ENCODE measurements around the gene UBE2O. TPM values are rescaled to one million over a fixed set of nuclear protein-coding genes. Genes with fewer than 3 reads are reported as not detected.
"Not testable (repeated sequence)": the region's sequence is repeated elsewhere in the genome, so short reads cannot be mapped to it uniquely, and the experiment has no call there.

The UBE2O gene
- total RNA-seq, 1 experiment from 2014 or later, result 19.4 TPM

DNA sequence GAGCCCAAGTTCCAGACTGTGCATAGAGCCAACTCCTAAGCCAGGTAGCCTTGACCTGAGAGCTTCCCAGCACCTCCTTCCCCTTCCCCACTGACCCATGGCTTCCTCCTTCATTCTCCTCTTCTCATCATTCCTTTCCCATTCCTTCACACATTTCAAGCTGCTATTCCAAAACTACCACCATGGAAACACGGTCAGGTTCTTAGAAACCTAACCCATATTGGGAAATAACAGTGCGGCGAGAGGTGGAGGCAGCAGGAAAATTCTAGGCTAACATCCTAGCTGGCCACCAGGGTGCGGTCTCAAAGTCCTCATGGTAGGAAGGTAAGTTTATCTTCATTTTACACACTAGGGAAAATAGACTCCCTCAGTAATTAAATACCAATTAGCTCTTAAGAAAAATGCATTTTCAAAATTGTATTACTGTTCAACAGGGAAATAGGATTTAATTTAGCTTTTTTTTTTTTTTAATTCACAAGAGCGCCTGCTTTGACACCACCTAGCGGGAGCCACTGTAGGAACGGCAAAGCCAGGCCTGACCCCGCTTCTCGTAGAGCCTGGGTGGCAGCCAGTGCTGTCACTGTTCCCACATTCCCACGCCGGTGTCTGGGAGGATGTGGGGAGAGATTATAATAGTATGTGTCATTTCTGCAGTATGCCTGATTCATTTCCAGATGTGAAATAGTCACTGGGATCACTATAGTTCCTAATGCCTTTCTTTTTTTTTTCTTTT lies 82.5 kb downstream of the UBE2O start:
- peak; percentile 96 for DNase-seq (ENCODE audit: low spot score)

DNA sequence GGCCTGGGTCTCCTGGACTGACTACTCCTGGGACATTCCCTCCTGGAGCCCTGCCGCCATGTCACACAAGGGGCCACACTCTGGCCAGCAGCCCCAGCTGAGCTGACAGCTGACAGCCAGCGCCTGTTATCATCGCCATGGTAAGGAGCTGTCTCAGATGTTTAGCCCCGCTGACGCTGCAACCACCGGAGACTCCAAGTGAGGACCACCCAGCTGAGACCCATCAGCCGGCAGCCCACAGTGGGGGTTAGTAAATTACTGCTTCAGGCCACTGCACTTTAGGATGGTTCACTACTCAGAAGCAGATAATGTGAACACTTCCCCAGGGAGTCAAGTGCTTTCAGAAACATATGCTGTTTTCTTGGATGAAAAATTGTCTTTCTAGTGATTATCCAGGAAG lies 83.1 kb downstream of the UBE2O start:
- DNase-seq (ENCODE audit: low spot score), result no peak

DNA sequence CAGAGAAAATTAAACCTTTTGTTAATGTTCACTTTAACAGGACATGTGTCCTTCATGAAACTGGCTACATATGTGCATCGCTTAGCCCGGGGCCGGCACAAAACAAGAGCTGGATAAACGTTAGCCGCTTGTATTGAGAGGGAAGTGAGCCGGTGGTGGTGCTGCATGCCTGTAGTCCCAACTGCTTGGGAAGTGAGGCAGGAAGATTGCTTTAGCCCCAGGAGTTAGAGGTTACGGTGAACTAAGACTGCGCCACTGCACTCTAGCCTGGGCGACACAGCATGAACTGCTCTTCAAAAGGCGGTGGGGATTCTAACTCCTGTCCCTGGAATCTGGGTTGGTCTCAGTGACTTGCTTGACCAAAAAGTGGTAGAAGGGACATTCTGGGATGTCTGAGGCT lies 83.6 kb downstream of the UBE2O start:
- DNase-seq (ENCODE audit: low spot score), result no peak

DNA sequence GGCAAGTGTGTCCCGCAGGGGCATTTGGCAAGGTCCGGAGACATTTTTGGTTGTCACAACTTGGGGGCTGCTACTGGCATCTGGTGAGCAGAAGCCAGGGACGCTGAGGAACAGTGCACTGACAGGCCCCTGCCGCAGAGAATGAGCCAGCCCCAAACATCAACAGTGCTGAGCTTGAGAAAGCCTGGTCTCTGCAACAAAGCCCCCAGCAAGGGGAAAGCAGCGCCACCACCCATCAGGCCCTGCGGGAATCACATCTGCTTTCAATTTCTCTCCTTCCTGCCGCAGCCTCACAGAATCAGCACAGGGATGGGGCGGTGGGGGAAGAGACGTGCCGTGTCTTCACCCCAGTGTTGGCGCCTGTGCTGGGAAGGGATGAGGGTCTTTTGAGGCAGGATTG lies 84.4 kb downstream of the UBE2O start:
- DNase-seq (ENCODE audit: low spot score), result no peak

DNA sequence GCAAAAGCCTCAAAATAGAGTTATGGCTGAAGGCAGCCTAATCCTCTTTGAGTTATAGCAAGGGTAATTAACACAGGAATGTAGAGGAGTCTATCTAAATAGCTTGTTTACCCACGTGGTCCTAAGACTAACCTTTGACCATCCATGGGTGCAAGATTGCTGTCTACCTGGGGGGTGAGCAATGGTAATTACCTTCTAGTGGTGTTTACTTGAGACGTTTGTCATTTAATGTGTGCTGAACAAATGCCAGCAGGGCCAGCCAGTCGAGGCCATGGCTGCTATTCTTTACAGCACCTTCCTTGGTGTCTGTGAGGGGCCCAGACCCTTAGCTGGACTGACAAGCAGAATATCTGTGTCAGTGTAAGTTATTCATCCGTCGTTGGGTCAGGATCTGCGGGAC lies 85.3 kb downstream of the UBE2O start:
- no peak for DNase-seq (ENCODE audit: low spot score)

DNA sequence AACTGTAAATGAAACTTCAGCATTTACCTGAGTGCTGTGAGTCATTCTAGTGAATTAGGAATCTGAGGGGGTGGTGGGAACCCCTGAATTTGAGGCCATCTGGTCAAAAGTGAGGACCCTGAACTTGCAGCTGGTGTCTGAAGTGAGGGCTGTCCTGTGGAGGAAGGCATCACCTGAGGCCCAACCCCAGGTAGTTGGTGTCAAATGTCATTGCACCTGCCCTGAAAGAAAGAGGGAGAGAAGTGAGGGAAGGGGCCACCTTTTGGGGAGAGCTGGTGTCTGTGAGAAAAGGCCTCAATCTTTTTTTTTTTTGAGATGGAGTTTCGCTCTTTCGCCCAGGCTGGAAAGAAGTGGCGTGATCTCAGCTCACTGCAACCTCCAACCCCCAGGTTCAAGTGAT lies 86.7 kb downstream of the UBE2O start:
- no peak for DNase-seq (ENCODE audit: low spot score)

DNA sequence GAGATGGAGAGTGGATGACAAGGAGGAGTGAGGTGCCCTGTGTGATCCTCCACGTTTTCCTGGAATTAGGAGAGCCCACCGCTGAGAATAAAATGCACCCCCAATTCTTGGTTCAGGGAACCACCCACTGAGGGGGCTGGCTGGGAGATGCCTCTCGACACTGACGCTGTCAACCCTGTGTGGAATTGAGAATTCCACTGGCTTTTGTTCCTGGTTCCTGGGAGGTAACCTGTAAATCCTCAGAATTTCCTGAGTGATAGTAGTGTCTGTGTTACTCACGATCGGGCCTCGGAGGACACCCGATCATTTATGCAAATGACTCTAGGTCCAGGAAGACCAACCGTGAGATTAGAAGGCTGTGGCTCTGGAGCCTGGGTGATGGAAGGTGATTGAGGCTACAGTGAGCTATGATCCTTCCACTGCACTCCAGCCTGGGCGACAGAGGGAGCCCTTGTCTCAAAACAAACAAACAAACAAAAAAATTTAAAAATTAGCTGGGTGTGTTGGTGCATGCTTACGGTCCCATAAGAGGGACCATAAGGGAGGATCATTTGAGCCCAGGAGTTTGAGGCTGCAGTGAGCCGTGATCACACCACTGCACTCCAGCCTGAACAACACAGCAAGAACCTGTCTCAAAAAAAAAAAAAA lies 87.6 kb downstream of the UBE2O start:
- no peak for DNase-seq (ENCODE audit: low spot score)

DNA sequence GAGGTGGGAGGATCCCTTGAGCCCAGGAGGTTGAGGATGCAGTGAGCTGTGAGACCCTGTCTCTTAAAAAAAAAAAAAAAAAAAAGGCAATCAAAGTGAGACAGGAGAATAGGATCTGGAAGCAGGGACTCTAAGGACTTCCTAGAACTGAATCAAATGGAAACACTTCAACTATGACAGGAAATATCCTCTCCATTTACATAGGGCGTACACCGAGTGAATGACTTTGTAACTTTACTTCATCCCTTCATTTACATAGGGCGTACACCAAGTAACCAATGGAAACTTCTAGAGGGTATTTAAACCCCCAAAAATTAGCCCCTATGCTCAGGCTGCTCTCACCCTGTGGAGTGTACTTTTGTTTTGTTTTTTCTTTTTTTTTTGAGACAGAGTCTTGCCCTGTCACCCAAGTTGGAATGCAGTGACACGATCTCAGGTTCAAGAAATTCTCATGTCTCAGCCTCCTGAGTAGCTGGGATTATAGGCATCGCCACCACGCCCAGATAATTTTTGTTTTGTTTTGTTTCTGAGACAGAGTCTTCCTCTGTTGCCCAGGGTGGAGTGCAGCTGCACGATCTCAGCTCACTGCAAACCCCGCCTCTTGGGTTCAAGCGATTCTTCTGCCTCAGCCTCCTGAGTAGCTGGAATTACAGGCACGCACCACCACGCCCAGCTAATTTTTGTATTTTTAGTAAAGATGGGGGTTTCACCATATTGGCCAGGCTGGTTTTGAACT lies 89.7 kb downstream of the UBE2O start:
- DNase-seq (ENCODE audit: low spot score), result no peak

DNA sequence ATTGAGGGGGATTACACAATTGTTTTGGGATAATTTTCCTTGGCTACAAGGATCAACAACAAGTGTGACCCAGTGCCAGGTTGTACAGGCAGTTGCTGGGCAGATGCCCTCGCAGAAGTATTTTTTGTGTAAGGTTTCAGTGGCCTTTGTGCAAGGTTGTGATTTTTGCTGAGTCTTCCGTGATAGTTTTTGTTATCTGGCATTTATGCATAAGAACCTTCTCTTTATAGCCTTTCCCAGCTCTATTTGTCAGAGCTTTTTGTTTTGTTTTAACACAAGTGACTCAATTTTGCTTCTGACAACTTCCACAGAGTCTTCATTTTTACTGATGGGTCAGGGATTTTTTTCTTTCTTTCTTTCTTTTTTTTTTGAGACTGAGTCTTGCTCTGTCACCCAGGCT lies 92.5 kb downstream of the UBE2O start:
- no peak for DNase-seq (ENCODE audit: low spot score)

DNA sequence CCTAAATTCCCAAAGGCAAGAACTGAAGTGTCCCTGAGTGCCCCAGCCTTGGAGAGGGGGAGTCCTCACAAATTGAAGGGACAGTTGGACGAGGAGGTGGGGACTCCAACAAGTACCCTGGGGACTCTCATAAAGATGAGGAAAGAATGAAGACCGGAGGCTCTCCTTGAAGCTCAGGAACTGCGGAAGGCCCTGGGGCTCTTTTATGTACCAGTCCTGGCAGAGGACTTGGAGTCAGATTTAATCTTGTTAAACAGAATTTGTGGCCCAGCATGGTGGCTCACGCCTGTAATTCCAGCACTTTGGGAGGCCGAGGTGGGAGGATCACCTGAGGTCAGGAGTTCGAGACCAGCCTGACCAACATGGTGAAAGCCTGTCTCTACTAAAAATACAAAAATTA lies 93.2 kb downstream of the UBE2O start:
- DNase-seq (ENCODE audit: low spot score), result not testable (repeated sequence)

DNA sequence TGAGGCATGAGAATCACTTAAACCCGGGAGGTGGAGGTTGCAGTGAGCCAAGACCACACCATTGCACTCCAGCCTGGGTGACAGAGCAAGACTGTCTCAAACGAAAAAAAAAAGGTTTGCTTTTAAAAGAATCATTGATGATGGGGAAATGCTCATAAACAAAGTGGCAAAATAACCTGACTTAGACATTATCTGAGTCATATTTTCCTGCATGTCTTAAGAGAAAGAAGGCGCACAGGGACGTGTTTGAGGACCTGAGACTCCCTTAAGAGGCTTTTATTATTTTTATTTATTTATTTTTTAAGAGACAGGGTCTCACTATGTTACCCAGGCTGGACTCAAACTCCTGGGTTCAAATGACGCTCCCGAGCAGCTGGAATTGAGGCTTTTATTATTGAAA lies 93.6 kb downstream of the UBE2O start:
- DNase-seq (ENCODE audit: low spot score), result no peak

DNA sequence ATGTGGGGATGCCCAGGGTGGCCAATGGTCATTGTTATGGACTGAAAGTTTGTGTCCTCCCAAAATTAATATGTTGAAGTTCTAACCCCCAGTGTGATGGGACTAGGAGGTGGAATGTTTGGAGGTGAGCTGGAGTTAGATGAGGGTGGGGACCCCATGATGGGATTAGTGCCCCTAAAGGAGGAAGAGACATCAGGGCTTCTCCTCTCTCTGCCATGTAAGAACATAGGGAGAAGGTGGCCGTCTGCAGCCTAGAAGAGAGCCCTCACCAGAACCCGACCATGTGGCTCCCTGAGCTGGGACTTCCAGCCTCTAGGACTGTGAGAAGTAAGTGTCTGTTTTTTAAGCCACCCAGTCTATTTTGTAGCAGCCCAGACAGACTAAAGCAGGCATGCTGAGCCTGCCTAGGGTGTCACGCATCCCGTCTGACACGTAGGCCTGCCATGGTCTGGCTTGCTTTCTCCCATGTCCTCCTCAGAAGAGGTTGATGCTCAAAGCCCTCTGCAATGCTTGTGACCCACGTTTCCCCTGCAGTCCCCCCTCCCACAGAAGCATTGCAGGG lies 95.3 kb downstream of the UBE2O start:
- DNase-seq (ENCODE audit: low spot score), result no peak

DNA sequence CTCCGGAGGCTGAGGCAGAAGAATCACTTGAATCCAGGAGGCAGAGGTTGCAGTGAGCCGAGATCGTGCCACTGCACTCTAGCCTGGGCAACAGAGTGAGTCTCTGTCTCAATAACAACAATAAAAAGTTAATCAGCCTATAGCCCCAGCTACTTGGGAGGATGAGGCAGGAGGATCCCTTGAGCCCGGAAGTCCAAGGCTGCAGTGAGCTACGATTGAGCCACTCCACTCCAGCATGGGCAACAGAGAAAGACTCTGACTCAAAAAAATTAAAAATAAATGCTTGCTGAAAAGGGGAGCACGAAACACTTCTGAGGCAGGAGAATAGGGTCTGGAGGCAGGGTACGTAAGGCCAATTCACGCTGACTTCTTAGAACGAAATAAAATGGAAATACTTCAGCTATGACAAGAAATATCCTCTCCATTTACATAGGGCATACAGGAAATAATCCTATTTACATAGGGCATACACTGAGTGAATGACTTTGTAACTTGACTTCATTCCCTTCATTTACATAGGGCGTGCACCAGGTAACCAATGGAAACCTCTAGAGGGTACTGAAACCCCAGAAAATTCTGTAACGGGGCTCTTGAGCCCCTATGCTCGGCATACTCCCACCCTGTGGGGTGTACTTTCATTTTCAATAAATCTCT lies 96.0 kb downstream of the UBE2O start:
- DNase-seq (ENCODE audit: low spot score), result no peak

DNA sequence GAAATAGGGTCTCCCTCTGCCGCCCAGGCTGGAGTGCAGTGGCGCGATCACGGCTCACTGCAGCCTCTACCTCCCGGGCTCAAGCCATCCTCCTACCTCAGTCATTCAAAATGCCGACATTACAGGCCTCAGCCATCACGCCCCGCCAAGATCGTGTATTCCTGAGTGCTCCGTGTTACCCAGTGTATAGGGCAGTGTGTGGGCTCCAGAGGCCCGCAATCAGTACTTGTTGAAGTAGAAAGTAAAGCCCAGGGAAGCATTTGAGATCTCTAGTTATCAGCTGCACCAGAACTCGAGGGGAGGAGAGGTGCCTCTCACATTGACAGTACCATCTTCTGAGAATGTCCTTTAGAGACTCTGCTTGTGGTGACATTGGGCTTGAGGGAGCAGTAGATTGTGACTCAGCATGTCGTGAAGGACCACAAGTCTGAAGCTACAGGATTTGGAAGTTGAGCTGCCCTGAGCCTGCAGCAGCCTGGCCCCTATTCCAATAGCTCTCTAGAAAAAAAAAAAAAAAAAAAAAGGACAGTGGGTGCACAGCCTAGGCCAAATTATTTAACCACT lies 98.1 kb downstream of the UBE2O start:
- DNase-seq (ENCODE audit: low spot score), result peak; percentile 16

DNA sequence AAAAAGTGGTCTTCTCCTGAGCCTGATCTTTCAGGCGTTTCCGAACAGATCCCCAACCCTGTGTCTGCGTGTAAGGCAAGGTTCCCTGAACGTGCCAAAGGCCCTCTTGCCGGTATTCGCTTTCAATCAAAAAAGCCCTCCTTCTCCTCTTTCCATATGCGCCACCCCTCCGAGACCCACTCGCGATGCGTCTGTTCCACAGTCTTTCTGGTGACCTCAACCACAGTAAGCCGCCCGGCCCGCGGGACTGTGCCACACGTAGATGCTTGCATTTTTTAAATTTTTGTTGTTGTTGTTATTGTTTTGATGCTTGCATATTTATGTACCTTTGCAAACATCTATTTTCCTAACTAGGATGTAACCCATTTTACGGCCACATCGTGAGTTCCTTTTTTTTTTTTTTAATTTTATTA lies 98.6 kb downstream of the UBE2O start:
- DNase-seq (ENCODE audit: low spot score), result no peak

DNA sequence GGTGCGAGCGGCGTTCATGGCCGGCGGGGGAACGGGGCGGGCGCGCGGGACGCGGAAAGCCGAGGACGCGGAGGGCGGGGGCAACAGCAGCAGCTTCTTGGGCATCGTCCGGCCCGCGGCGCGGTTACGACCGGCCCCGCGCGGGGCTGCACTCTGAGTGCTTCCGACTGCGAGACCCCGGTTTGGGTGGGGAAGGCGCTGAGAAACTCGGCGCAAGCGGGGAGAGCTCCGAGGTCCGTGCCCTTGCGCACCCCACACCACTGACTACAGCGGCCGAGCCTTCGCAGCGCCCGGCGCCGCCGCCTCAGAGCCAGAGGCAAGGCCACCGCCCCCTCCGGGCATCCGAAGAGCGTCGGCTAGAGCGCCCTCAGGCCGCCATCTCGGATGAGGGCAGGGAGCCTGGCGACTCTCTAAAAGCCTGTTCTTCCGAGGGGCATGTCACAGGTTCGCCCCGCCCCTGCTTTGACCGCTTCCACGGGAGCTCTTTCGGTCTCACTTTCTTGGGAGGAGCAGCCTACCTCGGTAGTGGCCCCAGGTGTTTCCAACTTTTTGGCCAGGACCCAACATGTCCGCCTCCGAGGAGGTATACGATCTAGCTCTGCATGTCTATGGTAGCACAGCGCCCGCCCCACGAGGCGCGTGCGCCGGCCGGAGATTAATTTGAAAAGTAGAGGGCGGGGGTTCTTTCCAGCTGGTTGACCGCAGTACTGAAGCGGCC lies 99.2 kb downstream of the UBE2O start, which contains the start of gene PRPSAP1:
Gene PRPSAP1 (minus strand): TSS at position 318 of the 718 bp plus-strand sequence. CDS start 213 bp downstream, at position 105.
- DNase-seq (ENCODE audit: low spot score), result peak; percentile 86

DNA sequence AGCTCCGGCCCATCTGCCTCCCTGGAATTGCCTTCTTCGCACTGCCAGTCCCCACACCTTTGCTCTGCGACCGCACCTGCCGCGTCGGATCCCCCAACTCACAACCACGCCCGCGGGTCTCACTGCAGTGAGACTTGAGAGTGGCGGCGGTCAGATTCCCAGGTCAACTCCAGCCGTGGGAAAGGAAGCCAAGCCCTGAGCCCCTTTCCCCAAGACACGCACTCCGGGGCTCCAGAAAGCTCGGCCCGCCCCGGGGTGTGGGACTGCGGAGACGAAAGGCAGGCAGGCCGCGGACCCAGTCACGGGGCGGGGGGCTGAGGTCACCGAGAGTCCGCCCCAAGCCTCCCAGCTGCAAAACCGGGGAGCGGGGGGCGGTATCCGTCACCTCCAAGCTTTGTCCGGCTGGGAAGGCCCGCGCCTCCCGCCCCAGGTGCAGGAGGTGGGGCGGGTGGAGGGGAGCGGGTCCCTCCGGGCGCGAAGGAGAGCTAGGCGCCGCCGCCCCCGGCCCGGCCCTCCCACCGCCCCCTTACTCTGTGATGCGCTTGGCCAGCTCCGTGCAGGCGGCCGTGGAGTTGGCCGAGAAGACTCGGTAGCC lies 99.9 kb downstream of the UBE2O start:
- DNase-seq (ENCODE audit: low spot score), result no peak

DNA sequence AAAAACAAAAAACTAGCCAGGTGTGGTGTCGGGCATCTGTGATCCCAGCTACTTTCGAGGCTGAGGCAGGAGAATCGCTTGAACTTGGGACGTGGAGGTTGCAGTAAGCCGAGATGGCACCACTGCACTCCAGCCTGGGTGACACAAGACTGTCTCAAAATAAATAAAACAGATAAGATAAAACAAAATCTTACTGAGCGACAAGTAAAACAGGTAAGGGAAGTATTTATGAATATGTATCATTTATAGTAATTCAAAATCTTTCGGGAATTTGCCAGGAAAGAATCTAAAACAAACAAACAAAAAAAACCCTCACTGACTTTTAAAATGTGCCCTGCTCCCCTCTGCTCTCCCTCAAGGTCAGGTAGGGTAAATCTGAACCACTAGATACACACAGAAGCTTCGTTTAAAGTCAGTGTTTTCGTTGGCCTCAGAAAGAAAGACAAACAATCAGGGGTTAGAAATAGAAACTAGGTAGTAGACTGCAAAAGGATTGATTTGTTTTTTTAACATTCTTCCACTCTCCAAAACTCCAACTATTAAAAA lies 101.4 kb downstream of the UBE2O start:
- DNase-seq (ENCODE audit: low spot score), result no peak

DNA sequence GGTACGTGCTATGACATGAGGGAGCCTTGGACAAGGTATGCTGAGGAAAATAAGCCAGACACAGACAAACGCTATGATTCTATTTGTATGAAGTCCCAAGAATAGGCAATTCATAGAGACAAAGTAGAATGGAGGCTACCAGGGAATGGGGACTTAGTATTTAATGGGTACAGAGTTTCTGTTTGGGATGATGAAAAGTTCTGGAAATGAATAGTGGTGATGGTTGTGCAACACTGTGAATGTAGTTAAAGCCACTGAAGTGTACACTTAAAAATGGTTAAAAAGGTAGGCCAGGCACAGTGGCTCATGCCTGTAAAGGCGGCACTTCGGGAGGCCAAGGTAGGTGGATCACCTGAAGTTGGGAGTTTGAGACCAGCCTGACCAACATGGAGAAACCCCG lies 102.5 kb downstream of the UBE2O start:
- DNase-seq (ENCODE audit: low spot score), result no peak

DNA sequence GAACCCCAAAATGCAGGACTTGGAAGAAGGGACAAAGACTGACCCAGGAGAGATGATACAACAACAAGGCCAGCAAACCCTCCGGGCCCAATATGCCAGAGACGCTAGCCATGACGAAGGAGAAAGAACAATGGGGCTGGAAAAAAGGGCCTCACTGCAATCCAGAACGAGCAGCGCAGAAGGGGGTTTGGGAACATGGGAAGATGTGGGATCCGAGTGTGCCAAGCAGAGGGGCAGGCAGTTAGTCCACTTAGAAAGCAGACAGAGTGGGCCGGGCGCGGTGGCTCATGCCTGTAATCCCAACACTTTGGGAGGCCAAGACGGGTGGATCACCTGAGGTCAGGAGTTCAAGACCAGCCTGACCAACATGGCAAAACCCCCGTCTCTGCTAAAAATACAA lies 106.0 kb downstream of the UBE2O start:
- not testable (repeated sequence) for DNase-seq (ENCODE audit: low spot score)
